Activated CD8-positive, alpha-beta T cell treated with anti-CD3 and anti-CD28 coated beads for 36 hours (primary cell): Measurements from ENCODE around the gene AKR1C2. TPM values are rescaled to one million over a fixed set of nuclear protein-coding genes. Genes with fewer than 3 reads are reported as not detected.
"Not testable (repeated sequence)": the region's sequence is repeated elsewhere in the genome, so short reads cannot be mapped to it uniquely, and the experiment has no call there.

Experiments
- ATAC-seq: fragments of 200-7000 bp; cut with Tn5 transposase; one replicate; pipeline ENCODE4 v1.10.0; 2021; ENCODE audit warnings: mild to moderate bottlenecking, moderate library complexity
- CTCF ChIA-PET: fragments of 350-600 bp; sonication (Branson Sonifier 250); formaldehyde crosslinking; loops from one replicate; lab custom pipeline; 2021; ENCODE audit warnings: antibody characterized with exemption; lab: Charles Lee
- POLR2A ChIA-PET: fragments of 350-600 bp; sonication (Branson Sonifier 250); formaldehyde crosslinking; loops from one replicate; lab custom pipeline; 2021; ENCODE audit warnings: antibody characterized with exemption; lab: Charles Lee
- DNase-seq: peaks from one replicate; pipeline ENCODE4 v3.0.0-alpha.2; 2020
- H3K27ac Mint-ChIP-seq: one replicate; pipeline ENCODE4 v1.8.0; 2021; ENCODE audit warnings: mild to moderate bottlenecking, mixed read lengths
- H3K27me3 Mint-ChIP-seq: one replicate; pipeline ENCODE4 v1.8.0; 2021; ENCODE audit warnings: mixed read lengths
- H3K36me3 Mint-ChIP-seq: one replicate; pipeline ENCODE4 v1.8.0; 2021; ENCODE audit warnings: low read depth, mixed read lengths
- H3K4me1 Mint-ChIP-seq: one replicate; pipeline ENCODE4 v1.8.0; 2021; ENCODE audit warnings: low read depth, mixed read lengths
- H3K4me3 Mint-ChIP-seq: one replicate; pipeline ENCODE4 v1.8.0; 2021; ENCODE audit warnings: mild to moderate bottlenecking, moderate library complexity, mixed read lengths
- H3K9me3 Mint-ChIP-seq: one replicate; pipeline ENCODE4 v1.8.0; 2021; ENCODE audit warnings: mixed read lengths
- CTCF ChIP-seq: fragments of 200-600 bp; IDR thresholded peaks from one replicate; pipeline ENCODE4 v1.8.0; 2022; ENCODE audit warnings: antibody characterized with exemption, mild to moderate bottlenecking
- intact Hi-C: fragments of 100-400 bp; cut with micrococcal nuclease; formaldehyde crosslinking; loops from one replicate; pipeline ENCODE4 v1.10.0; 2022
- total RNA-seq, 2 experiments: library from RNA; stranded (reverse); gene quantifications; one replicate each; pipeline ENCODE4 v1.2.3, GENCODE V29; 2021

The AKR1C2 gene
- total RNA-seq, 2 experiments from 2014 or later, result not detected

GRCh38 chr10:5008857-5009548 lies 5.3 kb upstream of the AKR1C2 start:
- H3K9me3 Mint-ChIP-seq, H3K36me3 Mint-ChIP-seq, H3K27me3 Mint-ChIP-seq, DNase-seq, ATAC-seq, H3K27ac Mint-ChIP-seq, H3K4me3 Mint-ChIP-seq, CTCF ChIA-PET, POLR2A ChIA-PET, H3K4me1 Mint-ChIP-seq, intact Hi-C loops: not testable (repeated sequence)

- H3K36me3 Mint-ChIP-seq, H3K27me3 Mint-ChIP-seq, CTCF ChIA-PET, DNase-seq, H3K4me1 Mint-ChIP-seq, ATAC-seq, POLR2A ChIA-PET, intact Hi-C loops, H3K4me3 Mint-ChIP-seq, H3K27ac Mint-ChIP-seq, H3K9me3 Mint-ChIP-seq: not testable (repeated sequence)
Observed at GRCh38 chr10:5004501-5004900, 844 bp upstream of the AKR1C2 start.

GRCh38 chr10:5004030-5004385 lies 351 bp upstream of the AKR1C2 start:
- H3K4me1 Mint-ChIP-seq, H3K36me3 Mint-ChIP-seq, intact Hi-C loops, H3K27me3 Mint-ChIP-seq, POLR2A ChIA-PET, H3K9me3 Mint-ChIP-seq, H3K4me3 Mint-ChIP-seq, H3K27ac Mint-ChIP-seq, DNase-seq, CTCF ChIA-PET, ATAC-seq: not testable (repeated sequence)

- Mint-ChIP-seq H3K9me3 (peaks cover 2% of the 10 kb centered on the region), H3K27ac (no peak overlapping the region), H3K27me3 (no peaks in the 10 kb centered on the region), H3K4me1 (no peaks in the 10 kb centered on the region), H3K4me3 (no peak overlapping the region), H3K36me3 (no peaks in the 10 kb centered on the region)
- DNase-seq, result no peak
- no peak for TF ChIP-seq CTCF
- ATAC-seq, result no peak
- ChIA-PET CTCF (no interaction called here), POLR2A (no interaction called here)
- intact Hi-C loops, result no loop called here
Observed at GRCh38 chr10:5002013-5002727, 1.5 kb downstream of the AKR1C2 start.

GRCh38 chr10:4998671-4999070 lies 5.0 kb downstream of the AKR1C2 start:
- POLR2A ChIA-PET, result no interaction called here
- H3K4me1 Mint-ChIP-seq, result no peaks in the 10 kb centered on the region

GRCh38 chr10:4994260-4994659 lies 9.4 kb downstream of the AKR1C2 start:
- POLR2A ChIA-PET, H3K36me3 Mint-ChIP-seq, intact Hi-C loops, ATAC-seq, H3K9me3 Mint-ChIP-seq, DNase-seq, H3K27ac Mint-ChIP-seq, CTCF ChIA-PET, H3K4me1 Mint-ChIP-seq, H3K27me3 Mint-ChIP-seq, H3K4me3 Mint-ChIP-seq: not testable (repeated sequence)

More at GRCh38 chr10:4998671-4999070, 5.0 kb downstream of the AKR1C2 start:
- Mint-ChIP-seq H3K27ac (no peak overlapping the region), H3K36me3 (no peaks in the 10 kb centered on the region), H3K4me3 (no peak overlapping the region), H3K27me3 (no peaks in the 10 kb centered on the region), H3K9me3 (no peaks in the 10 kb centered on the region)
- intact Hi-C loops, result no loop called here
- ATAC-seq (no peak), DNase-seq (no peak)
- CTCF ChIA-PET, result no interaction called here
- no peak for TF ChIP-seq CTCF

- H3K27ac Mint-ChIP-seq, H3K36me3 Mint-ChIP-seq, POLR2A ChIA-PET, CTCF ChIA-PET, intact Hi-C loops, H3K9me3 Mint-ChIP-seq, H3K4me3 Mint-ChIP-seq, ATAC-seq, H3K4me1 Mint-ChIP-seq, H3K27me3 Mint-ChIP-seq, DNase-seq: not testable (repeated sequence)
Observed at GRCh38 chr10:4992564-4992963, 11.1 kb downstream of the AKR1C2 start.

GRCh38 chr10:4991463-4991862 lies 12.2 kb downstream of the AKR1C2 start:
- H3K27ac Mint-ChIP-seq, ATAC-seq, POLR2A ChIA-PET, CTCF ChIA-PET, H3K4me1 Mint-ChIP-seq, H3K27me3 Mint-ChIP-seq, intact Hi-C loops, H3K4me3 Mint-ChIP-seq, H3K36me3 Mint-ChIP-seq, H3K9me3 Mint-ChIP-seq, DNase-seq: not testable (repeated sequence)
